Measurements from ENCODE around the gene TAS2R41.

Gene TAS2R41

GRCh38 chr7:143443153-143443552 lies 34.5 kb upstream of the TAS2R41 start, which contains the start of gene TAS2R60:
TSS of gene TAS2R60 (plus strand) at chr7:143443453. CDS start at chr7:143443453, 0 bp downstream.
- H3K27ac ChIP-seq (ENCODE audit: insufficient read depth, low read depth, low read length, poor library complexity, severe bottlenecking) = no peak within 1 kb of the TSS
- no peaks in the 10 kb centered on the region for H3K36me3 ChIP-seq (ENCODE audit: control insufficient read depth, insufficient read depth, low read length)
- no peak within 1 kb of the TSS for H3K4me3 ChIP-seq (ENCODE audit: insufficient read depth, low read depth, low read length)
- H3K27me3 ChIP-seq (ENCODE audit: control insufficient read depth, insufficient read depth, low read length, poor library complexity, severe bottlenecking) = no peaks in the 10 kb centered on the region
- no peaks in the 10 kb centered on the region for H3K9me3 ChIP-seq (ENCODE audit: control insufficient read depth, low read length)
- H3K4me1 ChIP-seq (ENCODE audit: control insufficient read depth, insufficient read depth, low read length) = peaks cover 4% of the 10 kb centered on the region
- WGBS, 2 experiments = 78 to 85% methylated on average over 4 of the region's 4 CpGs

GRCh38 chr7:143444063-143444782 lies 33.5 kb upstream of the TAS2R41 start:
- WGBS, 2 experiments = 95 to 97% methylated on average over 6 of the region's 6 CpGs
- Histone ChIP-seq H3K36me3 (ENCODE audit: control insufficient read depth, insufficient read depth, low read length) (no peaks in the 10 kb centered on the region), H3K27me3 (ENCODE audit: control insufficient read depth, insufficient read depth, low read length, poor library complexity, severe bottlenecking) (no peaks in the 10 kb centered on the region)

GRCh38 chr7:143444785-143445184 lies 32.9 kb upstream of the TAS2R41 start:
- H3K4me1 ChIP-seq (ENCODE audit: control insufficient read depth, insufficient read depth, low read length) = peaks cover 4% of the 10 kb centered on the region
- no peak overlapping the region for H3K27ac ChIP-seq (ENCODE audit: insufficient read depth, low read depth, low read length, poor library complexity, severe bottlenecking)
- H3K27me3 ChIP-seq (ENCODE audit: control insufficient read depth, insufficient read depth, low read length, poor library complexity, severe bottlenecking) = no peaks in the 10 kb centered on the region
- H3K4me3 ChIP-seq (ENCODE audit: insufficient read depth, low read depth, low read length) = no peak overlapping the region
- WGBS, 2 experiments = 100% methylated on average over 1 of the region's 1 CpG
- H3K9me3 ChIP-seq (ENCODE audit: control insufficient read depth, low read length) = no peaks in the 10 kb centered on the region
- no peaks in the 10 kb centered on the region for H3K36me3 ChIP-seq (ENCODE audit: control insufficient read depth, insufficient read depth, low read length)

More at GRCh38 chr7:143444063-143444782, 33.5 kb upstream of the TAS2R41 start:
- H3K9me3 ChIP-seq (ENCODE audit: control insufficient read depth, low read length) = no peaks in the 10 kb centered on the region
- H3K27ac ChIP-seq (ENCODE audit: insufficient read depth, low read depth, low read length, poor library complexity, severe bottlenecking) = no peak overlapping the region
- H3K4me1 ChIP-seq (ENCODE audit: control insufficient read depth, insufficient read depth, low read length) = peaks cover 4% of the 10 kb centered on the region
- H3K4me3 ChIP-seq (ENCODE audit: insufficient read depth, low read depth, low read length) = no peak overlapping the region

GRCh38 chr7:143447466-143447865 lies 30.2 kb upstream of the TAS2R41 start:
- Histone ChIP-seq H3K4me1 (ENCODE audit: control insufficient read depth, insufficient read depth, low read length) (peaks cover 4% of the 10 kb centered on the region), H3K9me3 (ENCODE audit: control insufficient read depth, low read length) (no peaks in the 10 kb centered on the region), H3K4me3 (ENCODE audit: insufficient read depth, low read depth, low read length) (no peak overlapping the region), H3K27ac (ENCODE audit: insufficient read depth, low read depth, low read length, poor library complexity, severe bottlenecking) (no peak overlapping the region), H3K36me3 (ENCODE audit: control insufficient read depth, insufficient read depth, low read length) (no peaks in the 10 kb centered on the region), H3K27me3 (ENCODE audit: control insufficient read depth, insufficient read depth, low read length, poor library complexity, severe bottlenecking) (no peaks in the 10 kb centered on the region)
- 5 to 7% methylated on average over 3 of the region's 3 CpGs for WGBS, 2 experiments

- H3K4me1 ChIP-seq (ENCODE audit: control insufficient read depth, insufficient read depth, low read length) = peaks cover 4% of the 10 kb centered on the region
- no peaks in the 10 kb centered on the region for H3K27me3 ChIP-seq (ENCODE audit: control insufficient read depth, insufficient read depth, low read length, poor library complexity, severe bottlenecking)
- H3K4me3 ChIP-seq (ENCODE audit: insufficient read depth, low read depth, low read length) = no peak overlapping the region
- no peaks in the 10 kb centered on the region for H3K9me3 ChIP-seq (ENCODE audit: control insufficient read depth, low read length)
- WGBS, 2 experiments = 79 to 84% methylated on average over 5 of the region's 5 CpGs
- H3K27ac ChIP-seq (ENCODE audit: insufficient read depth, low read depth, low read length, poor library complexity, severe bottlenecking) = no peak overlapping the region
- no peaks in the 10 kb centered on the region for H3K36me3 ChIP-seq (ENCODE audit: control insufficient read depth, insufficient read depth, low read length)
Observed at GRCh38 chr7:143448429-143448828, 29.2 kb upstream of the TAS2R41 start.

GRCh38 chr7:143449793-143450192 lies 27.9 kb upstream of the TAS2R41 start:
- 93 to 100% methylated on average over 2 to 3 of the region's 3 CpGs for WGBS, 2 experiments

GRCh38 chr7:143451122-143451521 lies 26.6 kb upstream of the TAS2R41 start:
- Histone ChIP-seq H3K4me1 (ENCODE audit: control insufficient read depth, insufficient read depth, low read length) (no peaks in the 10 kb centered on the region), H3K36me3 (ENCODE audit: control insufficient read depth, insufficient read depth, low read length) (no peaks in the 10 kb centered on the region), H3K27me3 (ENCODE audit: control insufficient read depth, insufficient read depth, low read length, poor library complexity, severe bottlenecking) (no peaks in the 10 kb centered on the region), H3K9me3 (ENCODE audit: control insufficient read depth, low read length) (no peaks in the 10 kb centered on the region), H3K4me3 (ENCODE audit: insufficient read depth, low read depth, low read length) (no peak overlapping the region), H3K27ac (ENCODE audit: insufficient read depth, low read depth, low read length, poor library complexity, severe bottlenecking) (no peak overlapping the region)

More at GRCh38 chr7:143449793-143450192, 27.9 kb upstream of the TAS2R41 start:
- H3K27me3 ChIP-seq (ENCODE audit: control insufficient read depth, insufficient read depth, low read length, poor library complexity, severe bottlenecking) = no peaks in the 10 kb centered on the region
- H3K4me3 ChIP-seq (ENCODE audit: insufficient read depth, low read depth, low read length) = no peak overlapping the region
- no peaks in the 10 kb centered on the region for H3K9me3 ChIP-seq (ENCODE audit: control insufficient read depth, low read length)
- H3K27ac ChIP-seq (ENCODE audit: insufficient read depth, low read depth, low read length, poor library complexity, severe bottlenecking) = no peak overlapping the region
- H3K36me3 ChIP-seq (ENCODE audit: control insufficient read depth, insufficient read depth, low read length) = no peaks in the 10 kb centered on the region
- peaks cover 4% of the 10 kb centered on the region for H3K4me1 ChIP-seq (ENCODE audit: control insufficient read depth, insufficient read depth, low read length)

GRCh38 chr7:143451746-143452145 lies 25.9 kb upstream of the TAS2R41 start:
- 93 to 100% methylated on average over 1 of the region's 1 CpG for WGBS, 2 experiments
- no peaks in the 10 kb centered on the region for H3K9me3 ChIP-seq (ENCODE audit: control insufficient read depth, low read length)
- H3K36me3 ChIP-seq (ENCODE audit: control insufficient read depth, insufficient read depth, low read length) = no peaks in the 10 kb centered on the region
- H3K27me3 ChIP-seq (ENCODE audit: control insufficient read depth, insufficient read depth, low read length, poor library complexity, severe bottlenecking) = no peaks in the 10 kb centered on the region
- H3K4me1 ChIP-seq (ENCODE audit: control insufficient read depth, insufficient read depth, low read length) = no peaks in the 10 kb centered on the region
- no peak overlapping the region for H3K4me3 ChIP-seq (ENCODE audit: insufficient read depth, low read depth, low read length)
- H3K27ac ChIP-seq (ENCODE audit: insufficient read depth, low read depth, low read length, poor library complexity, severe bottlenecking) = no peak overlapping the region

- Histone ChIP-seq H3K4me3 (ENCODE audit: insufficient read depth, low read depth, low read length) (no peak overlapping the region), H3K4me1 (ENCODE audit: control insufficient read depth, insufficient read depth, low read length) (no peaks in the 10 kb centered on the region), H3K36me3 (ENCODE audit: control insufficient read depth, insufficient read depth, low read length) (no peaks in the 10 kb centered on the region), H3K27me3 (ENCODE audit: control insufficient read depth, insufficient read depth, low read length, poor library complexity, severe bottlenecking) (no peaks in the 10 kb centered on the region), H3K9me3 (ENCODE audit: control insufficient read depth, low read length) (no peaks in the 10 kb centered on the region), H3K27ac (ENCODE audit: insufficient read depth, low read depth, low read length, poor library complexity, severe bottlenecking) (no peak overlapping the region)
- WGBS, 2 experiments = 93 to 97% methylated on average over 2 of the region's 2 CpGs
Observed at GRCh38 chr7:143452495-143452894, 25.2 kb upstream of the TAS2R41 start.

- Histone ChIP-seq H3K36me3 (ENCODE audit: control insufficient read depth, insufficient read depth, low read length) (no peaks in the 10 kb centered on the region), H3K27ac (ENCODE audit: insufficient read depth, low read depth, low read length, poor library complexity, severe bottlenecking) (no peak overlapping the region), H3K4me1 (ENCODE audit: control insufficient read depth, insufficient read depth, low read length) (no peaks in the 10 kb centered on the region), H3K27me3 (ENCODE audit: control insufficient read depth, insufficient read depth, low read length, poor library complexity, severe bottlenecking) (no peaks in the 10 kb centered on the region), H3K4me3 (ENCODE audit: insufficient read depth, low read depth, low read length) (no peak overlapping the region), H3K9me3 (ENCODE audit: control insufficient read depth, low read length) (no peaks in the 10 kb centered on the region)
- WGBS, 2 experiments = 90 to 92% methylated on average over 1 of the region's 1 CpG
Observed at GRCh38 chr7:143454091-143454680, 23.5 kb upstream of the TAS2R41 start.

All from ectodermal cell (in vitro differentiated cells).